ENCODE results near the gene MRPL1. TPM values are rescaled to one million over a fixed set of nuclear protein-coding genes. Genes with fewer than 3 reads are reported as not detected.

MRPL1 gene
- polyA plus RNA-seq, 3 donors = 4.0 to 11.8 (median 10.7) TPM

DNA sequence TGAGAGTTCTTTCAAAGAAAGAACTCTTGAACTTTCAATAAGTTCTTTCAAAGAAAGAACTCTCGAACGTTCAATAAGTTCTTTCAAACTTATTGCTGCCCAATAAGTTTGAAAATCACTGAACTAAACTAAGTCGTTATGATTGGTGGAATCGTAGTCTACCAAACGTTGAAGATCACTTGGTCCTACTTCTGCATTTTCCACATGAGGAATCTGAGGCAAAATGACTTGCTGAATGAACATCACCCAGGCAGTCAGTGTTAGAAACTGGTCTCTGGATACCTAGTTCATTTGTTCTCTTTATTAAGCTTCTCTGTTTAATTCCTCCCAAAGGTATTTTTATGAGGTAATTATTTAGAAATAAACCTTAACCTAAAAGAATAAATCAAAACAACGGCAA is 36.4 kb upstream of the MRPL1 start:
- no peak overlapping the region for H3K27ac Mint-ChIP-seq
- H2AFZ ChIP-seq (ENCODE audit: insufficient read depth, low read depth, low read length, poor library complexity, severe bottlenecking) = no peak overlapping the region
- H3K4me2 ChIP-seq (replicated peaks; ENCODE audit: extremely low read depth, low read length, poor library complexity, severe bottlenecking) = no peak overlapping the region
- no peaks in the 10 kb centered on the region for H3K27me3 ChIP-seq (ENCODE audit: control insufficient read depth in 2 of 2, insufficient read depth in 2 of 2, low read length in 2 of 2)
- H3K4me1 Mint-ChIP-seq = peaks cover 15% of the 10 kb centered on the region
- H3K9me3 Mint-ChIP-seq = peaks cover 0 to 3% (median 0%) of the 10 kb centered on the region in 7 donors
- H3K27me3 Mint-ChIP-seq (ENCODE audit: low read depth in 3 of 3) = peaks cover 1 to 4% (median 2%) of the 10 kb centered on the region in 3 donors
- no peak overlapping the region for H3K4me3 Mint-ChIP-seq
- intact Hi-C loops (cut with micrococcal nuclease) = no loop called here
- H3K36me3 Mint-ChIP-seq = no peaks in the 10 kb centered on the region
- no peaks in the 10 kb centered on the region for H3K36me3 ChIP-seq (replicated peaks in 1 of 2; ENCODE audit: control insufficient read depth in 1 of 2, insufficient read depth in 2 of 2, low read length in 2 of 2)
- H4K20me1 ChIP-seq (ENCODE audit: insufficient read depth, low read length) = no peaks in the 10 kb centered on the region
- H3K4me1 ChIP-seq (ENCODE audit: control insufficient read depth in 1 of 2, insufficient read depth in 2 of 2, low read length in 2 of 2) = peaks cover 17 to 20% of the 10 kb centered on the region in 2 donors
- no peak overlapping the region for H3K9ac ChIP-seq (ENCODE audit: insufficient read depth, low read length, poor library complexity, severe bottlenecking)
- TF ChIP-seq CTCF (IDR thresholded peaks at IDR 0.05) = no peak
- 63% methylated on average over 5 of the region's 6 CpGs for WGBS (ENCODE audit: insufficient coverage)
- DNase-seq = no peak
- H3K27ac ChIP-seq (ENCODE audit: low read depth in 1 of 2, low read length in 2 of 2) = no peak overlapping the region
- H3K4me3 ChIP-seq (replicated peaks in 1 of 3; ENCODE audit: low read depth in 2 of 3, low read length in 3 of 3) = no peak overlapping the region
- no peaks in the 10 kb centered on the region for H3K9me3 ChIP-seq (replicated peaks in 1 of 2; ENCODE audit: control insufficient read depth in 1 of 2, insufficient read depth in 1 of 2, low read length in 2 of 2)
- H3K79me2 ChIP-seq (ENCODE audit: insufficient read depth, low read length) = peaks cover 3% of the 10 kb centered on the region

GRCh38 chr4:77827343-77827742 is 35.3 kb upstream of the MRPL1 start:
- DNase-seq = no peak
- intact Hi-C loops (cut with micrococcal nuclease) = no loop called here
- TF ChIP-seq CTCF (IDR thresholded peaks at IDR 0.05) = no peak
- Mint-ChIP-seq H3K4me1 (peaks cover 5% of the 10 kb centered on the region), H3K4me3 (no peak overlapping the region), H3K27me3 (ENCODE audit: low read depth in 3 of 3) (peaks cover 1 to 4% (median 2%) of the 10 kb centered on the region in 3 donors), H3K36me3 (no peaks in the 10 kb centered on the region), H3K9me3 (peaks cover 0 to 3% (median 0%) of the 10 kb centered on the region in 7 donors), H3K27ac (no peak overlapping the region)
- H3K27ac ChIP-seq (ENCODE audit: low read depth in 1 of 2, low read length in 2 of 2) = no peak overlapping the region
- H3K9me3 ChIP-seq (replicated peaks in 1 of 2; ENCODE audit: control insufficient read depth in 1 of 2, insufficient read depth in 1 of 2, low read length in 2 of 2) = no peaks in the 10 kb centered on the region
- H3K4me2 ChIP-seq (replicated peaks; ENCODE audit: extremely low read depth, low read length, poor library complexity, severe bottlenecking) = no peak overlapping the region
- H3K9ac ChIP-seq (ENCODE audit: insufficient read depth, low read length, poor library complexity, severe bottlenecking) = no peak overlapping the region
- no peaks in the 10 kb centered on the region for H3K27me3 ChIP-seq (ENCODE audit: control insufficient read depth in 2 of 2, insufficient read depth in 2 of 2, low read length in 2 of 2)
- no peak overlapping the region for H2AFZ ChIP-seq (ENCODE audit: insufficient read depth, low read depth, low read length, poor library complexity, severe bottlenecking)
- H3K4me3 ChIP-seq (replicated peaks in 1 of 3; ENCODE audit: low read depth in 2 of 3, low read length in 3 of 3) = no peak overlapping the region
- no peaks in the 10 kb centered on the region for H4K20me1 ChIP-seq (ENCODE audit: insufficient read depth, low read length)
- no peaks in the 10 kb centered on the region for H3K79me2 ChIP-seq (ENCODE audit: insufficient read depth, low read length)
- no peaks in the 10 kb centered on the region for H3K36me3 ChIP-seq (replicated peaks in 1 of 2; ENCODE audit: control insufficient read depth in 1 of 2, insufficient read depth in 2 of 2, low read length in 2 of 2)
- peaks cover 7 to 9% of the 10 kb centered on the region in 2 donors for H3K4me1 ChIP-seq (ENCODE audit: control insufficient read depth in 1 of 2, insufficient read depth in 2 of 2, low read length in 2 of 2)

Measured in CD14-positive monocyte (primary cell).